A673 (cell line): Measurements from ENCODE around the gene EFHC2.

Experiments used
- EZH2 ChIP-seq: fragments of 200-600 bp; sonication (generic); IDR thresholded peaks from 2 replicates; pipeline ENCODE4 v1.6.1; 2017; ENCODE audit warnings: borderline replicate concordance, low read depth, mild to moderate bottlenecking, mixed read lengths, antibody characterized with exemption, low read length; ENCODE audit not compliant: poor library complexity, severe bottlenecking
- TF ChIP-seq, protein P1 (sequence below): fragments of 300-800, 200-600 bp; sonication (generic); conservative IDR thresholded peaks from 2 replicates; pipeline ENCODE4 v1.5.1; 2017; ENCODE audit warnings: low read depth, mild to moderate bottlenecking, antibody characterized with exemption, low read length, moderate library complexity, mixed read lengths

DNA sequence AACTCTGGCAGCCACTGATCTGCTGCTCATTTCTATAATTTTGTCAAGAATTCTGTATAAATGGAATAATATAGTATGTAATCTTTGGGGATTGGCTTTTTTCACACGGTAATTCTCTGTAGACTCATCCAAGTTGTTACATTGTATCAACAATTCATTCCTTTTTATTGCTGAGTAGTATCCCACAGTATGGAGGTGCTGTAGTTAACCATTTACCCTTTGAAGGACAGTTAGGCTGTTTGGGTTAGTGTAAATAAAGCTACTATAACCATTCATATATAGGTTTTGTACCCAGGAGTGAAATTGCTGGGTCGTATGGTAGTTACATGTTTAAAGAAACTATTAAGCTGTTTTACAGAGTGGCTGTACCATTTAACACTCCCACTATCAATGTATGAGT, 213.3 kb downstream of the EFHC2 start:
- TF ChIP-seq, protein P1, sequence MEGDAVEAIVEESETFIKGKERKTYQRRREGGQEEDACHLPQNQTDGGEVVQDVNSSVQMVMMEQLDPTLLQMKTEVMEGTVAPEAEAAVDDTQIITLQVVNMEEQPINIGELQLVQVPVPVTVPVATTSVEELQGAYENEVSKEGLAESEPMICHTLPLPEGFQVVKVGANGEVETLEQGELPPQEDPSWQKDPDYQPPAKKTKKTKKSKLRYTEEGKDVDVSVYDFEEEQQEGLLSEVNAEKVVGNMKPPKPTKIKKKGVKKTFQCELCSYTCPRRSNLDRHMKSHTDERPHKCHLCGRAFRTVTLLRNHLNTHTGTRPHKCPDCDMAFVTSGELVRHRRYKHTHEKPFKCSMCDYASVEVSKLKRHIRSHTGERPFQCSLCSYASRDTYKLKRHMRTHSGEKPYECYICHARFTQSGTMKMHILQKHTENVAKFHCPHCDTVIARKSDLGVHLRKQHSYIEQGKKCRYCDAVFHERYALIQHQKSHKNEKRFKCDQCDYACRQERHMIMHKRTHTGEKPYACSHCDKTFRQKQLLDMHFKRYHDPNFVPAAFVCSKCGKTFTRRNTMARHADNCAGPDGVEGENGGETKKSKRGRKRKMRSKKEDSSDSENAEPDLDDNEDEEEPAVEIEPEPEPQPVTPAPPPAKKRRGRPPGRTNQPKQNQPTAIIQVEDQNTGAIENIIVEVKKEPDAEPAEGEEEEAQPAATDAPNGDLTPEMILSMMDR: no peak
- TF ChIP-seq EZH2: no peak
